GM18868 (cell line): ENCODE data around the gene SLC44A4.
"Not testable (repeated sequence)": the region's sequence is repeated elsewhere in the genome, so short reads cannot be mapped to it uniquely, and the experiment has no call there.

Experiments used
- ATAC-seq: cut with Tn5 transposase; IDR thresholded peaks from one replicate; pipeline ENCODE4 v1.9.1; 2021; ENCODE audit warnings: mild to moderate bottlenecking, moderate library complexity; ENCODE audit not compliant: unreplicated experiment

The SLC44A4 gene

GRCh38 chr6:31861150-31861549 is 17.6 kb downstream of the SLC44A4 start:
- no peak for ATAC-seq

GRCh38 chr6:31860349-31860748 is 18.4 kb downstream of the SLC44A4 start:
- ATAC-seq = no peak

DNA sequence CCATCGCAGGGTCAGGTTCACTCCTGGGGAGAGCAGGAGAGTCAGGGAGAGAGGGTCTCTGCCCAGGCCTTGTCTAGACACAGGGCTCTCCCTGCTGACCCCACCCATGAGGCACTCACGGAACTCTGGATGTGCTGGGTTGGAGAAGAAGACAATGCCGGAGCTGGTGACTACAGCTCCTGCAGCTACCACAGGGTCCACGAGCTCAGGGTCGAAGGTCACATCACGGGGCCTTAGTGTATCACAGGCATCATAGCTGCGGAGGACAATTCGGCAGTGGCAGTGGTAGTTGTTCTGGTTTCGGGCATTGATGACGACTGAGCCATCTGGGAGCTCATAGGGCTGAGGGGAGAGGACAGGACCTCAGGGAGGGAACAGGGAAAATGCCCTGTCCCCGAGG is 18.9 kb downstream of the SLC44A4 start:
- no peak for ATAC-seq

GRCh38 chr6:31858707-31859106 is 20.1 kb downstream of the SLC44A4 start:
- no peak for ATAC-seq

DNA sequence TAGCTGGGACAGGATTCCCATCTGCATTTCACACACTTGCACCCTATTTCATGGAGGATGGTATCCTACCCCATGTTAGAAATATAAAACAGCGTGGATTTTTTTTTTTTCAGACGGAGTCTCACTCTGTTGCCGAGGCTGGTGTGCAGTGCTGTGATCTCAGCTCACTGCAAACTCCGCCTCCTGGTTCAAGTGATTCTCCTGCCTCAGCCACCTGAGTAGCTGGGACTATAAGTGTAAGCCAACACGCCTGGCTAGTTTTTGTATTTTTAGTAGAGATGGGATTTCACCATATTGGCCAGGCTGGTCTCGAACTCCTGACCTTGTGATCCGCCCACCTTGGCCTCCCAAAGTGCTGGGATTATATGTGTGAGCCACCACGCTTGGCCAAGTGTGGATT is 21.0 kb downstream of the SLC44A4 start:
- ATAC-seq = not testable (repeated sequence)

DNA sequence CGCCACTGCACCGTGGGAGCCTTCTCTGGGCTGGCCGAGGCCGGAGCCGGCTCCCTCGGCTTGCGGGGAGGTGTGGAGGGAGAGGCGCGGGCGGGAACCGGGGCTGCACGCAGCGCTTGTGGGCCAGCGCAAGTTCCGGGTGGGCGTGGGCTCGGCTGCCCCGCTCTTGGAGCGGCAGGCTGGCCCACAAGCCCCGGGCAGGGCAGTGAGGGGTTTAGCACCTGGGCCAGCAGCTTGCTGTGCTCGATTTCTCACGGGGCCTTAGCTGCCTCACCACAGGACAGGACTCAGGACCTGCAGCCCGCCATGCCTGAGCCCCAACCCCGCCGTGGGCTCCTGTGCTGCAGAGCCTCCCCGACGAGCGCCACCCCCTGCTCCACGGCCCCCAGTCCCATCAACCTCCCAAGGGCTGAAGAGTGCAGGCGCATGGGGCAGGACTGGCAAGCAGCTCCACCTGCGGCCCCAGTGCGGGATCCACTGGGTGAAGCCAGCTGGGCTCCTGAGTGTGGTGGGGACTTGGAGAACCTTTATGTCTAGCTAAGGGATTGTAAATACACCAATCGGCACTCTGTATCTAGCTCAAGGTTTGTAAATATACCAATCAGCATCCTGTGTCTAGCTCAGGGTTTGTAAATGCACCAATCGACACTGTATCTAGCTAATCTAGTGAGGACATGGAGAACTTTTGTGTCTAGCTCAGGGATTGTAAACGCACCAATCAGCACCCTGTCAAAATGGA is 26.6 kb downstream of the SLC44A4 start:
- ATAC-seq = not testable (repeated sequence)

GRCh38 chr6:31851485-31851832 is 27.3 kb downstream of the SLC44A4 start:
- no peak for ATAC-seq

- no peak for ATAC-seq
Observed at GRCh38 chr6:31850765-31851484, 27.9 kb downstream of the SLC44A4 start.

DNA sequence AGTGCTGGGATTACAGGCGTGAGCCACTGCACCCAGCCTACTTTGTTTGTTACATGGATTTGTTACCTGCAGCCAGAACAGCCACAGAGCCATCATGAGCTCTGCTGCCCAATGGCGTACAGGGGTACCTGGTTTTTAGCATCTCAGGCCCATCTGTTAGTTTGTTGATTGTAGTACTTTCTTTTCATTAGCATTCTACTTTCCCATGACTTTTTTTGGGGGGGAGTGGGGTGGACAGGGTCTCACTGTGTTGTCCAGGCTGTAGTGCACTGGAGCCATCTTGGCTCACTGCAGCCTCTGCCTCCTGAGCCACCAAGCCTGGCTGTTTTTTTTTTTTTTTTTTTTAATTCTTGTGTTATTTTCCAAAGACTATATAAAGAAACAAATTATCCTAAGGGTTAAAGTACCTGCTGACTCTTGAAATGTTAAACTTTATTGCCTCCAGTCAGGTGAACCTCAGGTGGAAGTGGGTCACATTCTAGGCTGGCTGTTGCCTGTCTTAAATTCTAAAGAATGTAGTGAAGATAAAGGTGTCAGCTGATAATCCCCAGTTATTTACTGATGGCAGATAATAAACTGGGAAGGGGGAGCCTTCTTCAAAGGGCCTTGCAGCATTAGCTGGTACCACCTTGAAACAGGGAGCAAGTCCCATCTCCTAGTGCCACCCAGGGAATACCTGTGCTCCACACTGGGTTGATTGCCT is 31.4 kb downstream of the SLC44A4 start:
- no peak for ATAC-seq

GRCh38 chr6:31844507-31844906 is 34.3 kb downstream of the SLC44A4 start:
- no peak for ATAC-seq

GRCh38 chr6:31842053-31842452 is 36.7 kb downstream of the SLC44A4 start:
- no peak for ATAC-seq

- ATAC-seq = not testable (repeated sequence)
Observed at GRCh38 chr6:31839779-31840126, 39.0 kb downstream of the SLC44A4 start.

- ATAC-seq = no peak
Observed at GRCh38 chr6:31838968-31839367, 39.8 kb downstream of the SLC44A4 start.

DNA sequence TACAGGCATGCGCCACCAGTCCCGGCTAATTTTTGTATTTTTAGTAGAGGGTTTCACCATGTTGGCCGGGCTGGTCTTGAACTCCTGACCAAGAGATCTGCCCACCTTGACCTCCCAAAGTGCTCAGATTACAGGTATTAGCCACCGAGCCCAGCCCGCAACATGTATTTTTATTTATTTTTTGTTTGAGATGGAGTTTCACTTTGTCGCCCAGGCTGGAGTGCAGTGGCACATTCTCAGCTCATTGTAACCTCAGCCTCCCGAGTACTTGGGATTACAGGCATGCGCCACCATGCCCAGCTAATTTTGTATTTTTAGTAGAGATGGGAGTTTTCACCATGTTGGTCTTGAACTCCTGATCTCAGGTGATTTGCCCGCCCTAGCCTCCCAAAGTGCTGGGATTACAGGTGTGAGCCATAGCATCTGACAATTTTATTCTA is 40.7 kb downstream of the SLC44A4 start:
- ATAC-seq = not testable (repeated sequence)

- ATAC-seq = no peak
Observed at GRCh38 chr6:31837369-31838113, 41.3 kb downstream of the SLC44A4 start.

DNA sequence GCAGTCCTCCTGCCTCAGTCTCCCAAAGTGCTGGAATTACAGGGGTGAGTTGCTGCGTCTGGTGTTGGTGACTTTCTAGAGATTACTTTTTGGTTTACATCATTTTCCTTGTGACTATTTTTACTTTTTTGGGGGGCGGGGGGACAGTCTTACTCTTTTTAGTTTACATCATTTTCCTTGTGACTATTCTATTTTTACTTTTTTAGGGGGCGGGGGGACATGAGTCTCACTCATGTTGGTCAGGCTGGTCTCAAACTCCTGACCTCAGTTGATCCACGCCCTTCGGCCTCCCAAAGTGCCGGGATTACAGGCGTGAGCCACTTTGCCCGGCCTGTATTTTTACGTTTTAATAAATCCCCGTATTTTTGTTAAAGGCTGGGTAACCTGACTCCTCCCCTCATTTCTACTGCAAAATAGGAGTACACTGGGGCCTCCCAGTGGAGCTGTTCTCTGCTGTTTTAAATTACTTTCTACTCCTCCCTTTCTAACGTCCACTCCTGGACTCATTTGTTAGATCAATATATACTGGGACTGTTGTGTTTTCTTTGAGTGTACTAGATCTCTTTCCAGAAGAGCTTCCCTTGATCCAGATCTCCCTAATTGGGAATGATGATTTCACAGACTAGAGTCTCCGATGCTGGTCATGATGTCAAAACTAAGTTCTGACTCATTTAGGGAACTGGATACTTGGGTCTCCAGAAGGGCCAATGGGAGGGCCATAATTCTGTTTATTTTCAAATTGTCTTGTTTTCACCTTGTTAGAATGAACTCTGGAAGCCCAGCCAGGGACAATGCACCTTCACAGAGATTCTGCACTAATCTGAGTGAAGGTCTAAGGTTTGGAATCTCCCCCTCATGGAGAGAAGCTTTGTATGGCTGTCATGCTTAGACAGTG is 42.1 kb downstream of the SLC44A4 start:
- no peak for ATAC-seq

DNA sequence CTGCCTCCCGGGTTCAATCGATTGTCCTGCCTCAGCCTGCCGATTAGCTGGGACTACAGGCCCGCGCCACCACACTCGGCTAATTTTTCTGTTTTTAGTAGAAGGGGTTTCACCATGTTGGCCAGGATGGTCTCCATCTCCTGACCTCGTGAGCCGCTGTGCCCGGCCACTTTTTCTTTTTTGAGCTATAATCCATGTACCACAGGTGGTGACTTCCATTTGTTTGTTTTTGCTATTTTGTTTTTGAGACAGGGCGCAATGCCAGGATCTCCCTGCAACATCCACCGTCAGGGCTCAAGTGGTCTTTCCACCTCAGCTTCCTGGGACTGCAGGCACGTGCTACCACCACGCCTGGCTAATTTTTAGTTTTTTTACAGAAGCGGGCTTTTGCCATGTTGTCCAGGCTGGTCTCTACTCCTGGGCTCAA is 42.7 kb downstream of the SLC44A4 start:
- ATAC-seq = no peak

GRCh38 chr6:31834367-31835250 is 44.2 kb downstream of the SLC44A4 start:
- no peak for ATAC-seq
